Left renal cortex interstitium (tissue), 4 donors: ENCODE results near the gene GUF1. TPM values are rescaled to one million over a fixed set of nuclear protein-coding genes. Genes with fewer than 3 reads are reported as not detected.
A peak's percentile ranks its signal among the peaks of the same experiment; 100 is the strongest.
"Not testable (repeated sequence)": the region's sequence is repeated elsewhere in the genome, so short reads cannot be mapped to it uniquely, and the experiment has no call there.

Source experiments
- DNase-seq, 4 donors: peaks; one replicate each; pipeline ENCODE4 v3.0.0-alpha.2; 2013; ENCODE audit warnings: low read depth in 4 of 4, low spot score in 2 of 4, missing footprints in 1 of 4
- polyA plus RNA-seq, 4 donors: library from polyadenylated mRNA; unstranded; fragments of 120-200 nt; gene quantifications; one replicate each; pipeline ENCODE4 v1.2.1, GENCODE V29; 2013; ENCODE audit not compliant: insufficient read length in 4 of 4

The GUF1 gene
- polyA plus RNA-seq, 4 donors, result 26.4 to 33.0 (median 28.7) TPM

DNA sequence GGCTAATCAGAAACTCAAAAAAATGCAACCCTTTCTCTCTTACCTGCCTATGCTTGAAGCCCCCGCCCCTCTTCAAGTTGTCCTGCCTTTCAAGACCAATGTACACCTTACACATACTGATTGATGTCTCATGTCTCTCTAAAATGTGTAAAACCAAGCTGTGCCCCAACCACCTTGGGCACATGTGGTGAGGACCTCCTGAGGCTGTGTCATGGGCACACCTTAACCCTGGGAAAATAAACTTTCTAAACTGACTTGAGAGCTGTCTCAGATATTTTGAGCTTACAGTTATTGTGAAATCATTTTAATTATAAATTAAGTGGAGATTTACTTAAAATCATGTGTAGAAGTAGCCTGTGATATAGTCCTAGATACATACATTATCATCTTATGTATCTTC, 22.2 kb downstream of the GUF1 start:
- DNase-seq, result no peak

DNA sequence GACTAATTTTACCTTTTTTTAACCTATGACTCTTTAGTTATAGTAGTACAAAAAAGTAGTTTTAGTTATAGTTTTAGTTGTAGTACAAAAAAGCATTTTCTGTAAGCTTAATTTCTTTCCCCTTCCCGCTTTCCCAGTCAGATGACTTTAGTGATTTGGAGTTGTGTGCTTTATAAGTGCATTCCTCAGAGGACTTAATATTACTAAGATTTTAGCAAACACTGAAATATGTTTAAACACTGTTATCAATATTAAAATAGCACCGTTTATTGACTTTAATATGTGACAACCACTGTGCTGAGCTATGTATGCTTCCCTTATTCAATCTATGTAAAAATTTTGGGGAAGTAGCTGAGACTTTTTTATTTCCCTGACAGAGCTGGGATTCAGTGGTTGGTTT, 22.8 kb downstream of the GUF1 start:
- DNase-seq, result no peak

DNA sequence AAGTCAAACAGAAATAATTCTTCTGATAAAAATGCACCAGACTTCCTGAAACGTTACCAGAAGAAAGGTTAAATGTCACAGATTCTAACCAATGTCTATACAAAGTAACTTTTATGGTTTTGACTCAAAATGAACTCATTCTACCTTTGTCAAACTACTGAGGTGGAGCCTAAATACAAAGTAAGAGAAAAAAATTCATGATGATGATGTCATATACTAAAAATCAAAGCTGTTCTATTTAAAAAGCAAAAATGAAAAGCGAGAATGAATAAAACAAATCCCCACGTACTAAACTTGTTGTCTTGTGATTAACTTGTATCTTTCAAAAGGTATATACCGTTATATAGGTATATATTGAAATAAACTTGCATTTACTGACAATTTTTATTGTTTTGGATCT, 26.5 kb downstream of the GUF1 start:
- DNase-seq, result no peak

DNA sequence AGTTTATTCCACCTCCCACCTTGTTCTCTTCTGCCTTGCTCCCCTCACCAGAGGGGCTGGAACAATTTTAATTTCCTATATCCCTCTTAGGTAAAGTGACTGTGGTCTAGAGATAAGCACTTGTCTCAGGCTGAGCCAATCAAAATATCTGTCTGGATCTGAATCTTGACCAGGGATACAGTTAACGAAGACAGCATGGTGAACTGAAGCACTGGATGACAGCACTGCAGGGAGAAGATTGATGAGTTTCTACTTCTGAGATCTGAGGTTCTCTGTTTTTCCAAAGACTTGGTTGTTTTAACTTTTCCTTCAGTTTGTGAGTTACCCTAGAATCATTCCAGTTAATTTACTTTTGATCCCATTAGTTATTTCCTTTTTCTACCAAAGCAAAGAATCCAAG, 34.9 kb downstream of the GUF1 start:
- DNase-seq, result no peak

DNA sequence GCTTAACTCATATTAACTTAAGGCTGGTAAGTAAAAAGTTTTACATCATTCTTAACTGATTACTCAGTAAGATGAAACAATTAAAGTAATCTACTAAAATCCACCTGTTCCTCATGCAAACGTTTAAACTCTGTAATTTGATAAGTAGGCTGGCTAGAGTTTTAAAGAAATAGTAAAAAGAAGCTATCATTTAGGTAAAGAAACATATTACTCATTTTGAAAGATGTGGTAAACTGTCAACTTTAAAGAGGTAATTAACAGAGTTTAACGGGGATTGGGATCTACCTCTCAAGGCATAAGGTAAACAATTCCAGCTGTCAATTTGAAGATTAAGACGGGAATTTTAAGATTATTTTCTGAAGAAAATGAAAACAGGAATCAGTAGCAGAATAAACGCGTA, 38.4 kb downstream of the GUF1 start:
- no peak for DNase-seq

DNA sequence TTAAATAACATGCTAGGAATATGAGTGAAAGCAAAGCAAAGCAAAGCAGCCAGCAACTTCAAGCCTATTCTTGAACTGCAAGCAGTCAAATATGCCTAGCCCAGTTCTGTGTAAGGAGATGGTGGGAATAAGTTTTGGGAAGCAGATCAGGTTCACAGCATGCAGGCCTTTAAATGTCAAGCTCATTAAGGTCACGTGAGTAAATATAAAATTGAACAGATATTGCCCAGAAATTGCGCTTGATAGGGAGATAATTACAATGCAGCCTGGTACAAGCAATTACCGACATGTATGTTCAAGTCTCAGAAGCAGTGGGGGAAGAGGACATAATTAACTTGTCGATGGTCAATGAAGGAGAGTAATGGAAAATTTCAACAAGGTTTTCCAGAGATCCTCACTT, 42.2 kb downstream of the GUF1 start:
- DNase-seq, result no peak

DNA sequence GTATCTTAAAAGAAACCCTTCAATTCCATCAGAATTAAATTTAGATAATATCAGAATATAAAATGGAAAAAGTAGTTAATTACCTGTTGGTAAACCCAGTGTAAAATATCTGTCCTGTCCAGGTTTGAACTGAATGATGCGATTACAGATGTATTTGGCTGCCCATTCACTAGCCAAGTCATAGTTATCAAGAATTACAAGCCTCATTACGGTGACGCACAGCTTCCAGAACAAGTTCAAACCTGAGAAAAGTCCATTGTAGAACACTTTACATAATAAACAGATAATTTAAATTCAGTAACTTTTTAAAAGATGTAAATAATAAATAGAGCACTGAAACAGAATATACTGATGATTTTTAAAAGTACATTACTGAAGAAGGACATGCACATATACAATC, 43.8 kb downstream of the GUF1 start:
- no peak for DNase-seq

DNA sequence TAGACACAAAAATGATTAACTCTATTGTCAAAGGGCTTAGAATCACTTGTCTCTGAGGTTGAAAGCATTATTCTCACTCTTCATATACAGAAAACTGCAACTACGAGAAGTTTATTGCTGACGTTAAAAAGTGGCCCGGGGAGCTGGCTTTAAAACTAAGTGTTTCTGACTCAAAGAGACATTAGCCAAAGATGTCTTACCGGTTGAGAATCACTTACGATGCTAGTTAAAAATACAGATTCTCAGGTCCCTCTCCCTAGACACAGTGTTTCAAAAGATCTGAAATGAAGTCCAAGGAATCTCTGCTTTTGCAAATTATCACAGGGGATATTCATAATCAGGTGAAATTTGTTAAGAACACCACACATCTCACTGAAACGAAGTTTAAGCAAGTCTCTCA, 46.9 kb downstream of the GUF1 start:
- DNase-seq, result peak in 2 of 4 donors; percentile 4 to 6

DNA sequence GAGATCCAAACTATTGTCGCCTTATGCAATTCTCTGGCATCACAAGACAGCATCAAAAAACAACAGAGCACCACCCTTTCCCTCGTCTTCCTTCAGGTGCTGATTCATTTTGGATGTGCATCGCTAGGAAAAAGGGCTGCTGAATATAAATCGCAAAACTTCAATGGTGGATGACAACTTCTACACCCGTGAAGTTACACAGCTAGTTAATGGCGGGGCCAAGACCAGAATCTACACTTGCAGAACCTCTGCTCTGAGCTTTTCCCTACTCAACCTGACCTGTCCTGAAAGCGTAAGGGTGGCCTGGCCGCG, 47.5 kb downstream of the GUF1 start:
- DNase-seq, result peak in 1 of 4 donors; percentile 33

DNA sequence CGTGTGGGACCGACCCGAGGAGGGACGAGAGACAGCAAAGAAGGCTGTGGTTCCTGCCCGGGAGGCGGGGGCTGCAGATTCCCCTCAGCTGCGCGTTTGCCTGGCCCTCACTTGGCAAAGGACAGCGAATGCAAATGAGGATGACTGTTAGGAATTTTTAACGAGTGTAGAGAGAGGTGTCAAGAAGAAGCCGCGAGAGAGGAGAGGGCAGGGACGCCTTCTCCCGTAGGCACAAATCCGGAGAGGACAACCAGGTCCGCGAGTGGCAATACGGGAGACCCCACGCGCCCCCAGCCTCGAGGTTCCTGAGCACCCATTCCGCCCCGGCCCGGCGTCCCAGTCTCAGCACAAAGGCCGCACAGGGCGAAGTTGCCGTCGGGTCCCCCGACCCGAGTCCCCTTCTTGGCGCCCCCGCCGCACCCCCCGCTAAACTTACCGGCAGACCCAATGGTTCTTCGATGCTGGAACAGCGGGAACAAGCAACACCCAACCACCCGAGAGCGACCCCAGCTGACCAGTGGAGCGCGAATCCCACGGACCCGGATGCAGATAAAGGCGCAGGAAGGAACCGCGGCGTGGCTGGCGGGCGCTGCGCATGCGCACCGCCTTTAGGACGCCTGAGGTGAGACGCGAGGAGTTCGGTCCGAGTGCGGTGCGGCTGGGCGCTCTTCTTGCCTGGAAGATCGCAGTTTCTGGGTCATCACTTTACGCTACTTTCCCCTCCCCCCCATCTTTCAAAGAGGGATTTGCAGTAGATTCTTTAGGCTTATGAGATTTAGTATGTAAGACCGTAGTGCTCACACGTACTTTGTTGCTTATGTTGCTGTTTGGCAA, 48.0 kb downstream of the GUF1 start, which contains the start of gene GNPDA2:
Gene GNPDA2, minus strand, starts transcription at position 519 of the 834 bp plus-strand sequence. CDS start 4,349 bp downstream, outside the sequence.
- peak; percentile 71 to 83 (median 78) for DNase-seq

DNA sequence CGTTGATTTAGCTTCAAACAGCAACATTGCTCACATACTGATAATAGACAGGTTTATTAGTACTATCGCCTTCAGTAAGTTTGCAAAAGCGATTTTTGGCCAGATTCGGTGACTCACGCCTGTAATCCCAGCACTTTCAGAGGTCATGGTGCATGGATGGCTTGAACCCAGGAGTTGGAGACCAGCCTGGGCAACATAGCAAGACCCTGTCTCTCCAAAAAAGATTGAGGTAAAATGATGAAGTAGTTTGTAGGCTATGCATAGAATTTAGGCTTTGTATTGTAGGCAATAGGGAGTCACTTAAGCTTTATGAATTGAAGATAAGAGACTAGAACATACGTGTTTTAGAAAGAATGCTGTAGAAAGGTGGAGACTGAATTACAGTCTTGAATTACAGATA, 49.3 kb downstream of the GUF1 start:
- DNase-seq, result no peak

DNA sequence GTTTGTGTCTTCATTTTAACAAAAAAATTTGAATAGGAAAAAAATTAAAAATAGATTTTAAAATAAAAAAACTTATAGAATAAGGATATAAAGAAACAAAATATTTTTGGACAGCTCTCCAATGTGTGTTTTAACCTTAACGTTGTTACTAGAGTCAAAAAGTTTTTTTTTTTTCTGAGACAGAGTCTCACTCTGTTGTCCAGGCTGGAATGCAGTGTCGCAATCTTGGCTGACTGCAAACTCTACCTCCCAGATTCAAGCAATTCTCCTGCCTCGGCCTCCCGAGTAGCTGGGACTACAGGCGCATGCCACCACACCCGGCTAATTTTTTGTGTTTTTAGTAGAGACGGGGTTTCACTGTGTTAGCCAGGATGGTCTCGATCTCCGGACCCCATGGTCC, 50.5 kb downstream of the GUF1 start:
- DNase-seq, result not testable (repeated sequence)

DNA sequence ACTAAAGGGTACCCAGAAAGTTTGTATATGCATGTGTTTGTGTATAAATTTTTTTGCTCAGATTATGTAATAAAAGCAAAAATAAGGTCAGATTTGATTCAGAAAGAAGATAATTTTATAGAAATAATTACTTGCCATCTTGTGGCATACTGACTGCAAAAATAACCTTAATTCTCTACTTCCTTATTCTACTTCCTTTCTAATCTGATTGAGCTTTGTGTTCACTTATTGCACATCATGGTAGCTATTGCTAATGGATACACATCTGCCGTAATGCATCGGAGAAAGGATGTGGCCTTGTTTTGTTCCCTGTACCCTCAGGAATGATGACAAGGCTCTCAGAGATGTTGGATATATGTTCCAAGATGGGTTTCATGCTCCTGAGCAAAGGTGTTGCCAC, 58.7 kb downstream of the GUF1 start:
- DNase-seq, result no peak

DNA sequence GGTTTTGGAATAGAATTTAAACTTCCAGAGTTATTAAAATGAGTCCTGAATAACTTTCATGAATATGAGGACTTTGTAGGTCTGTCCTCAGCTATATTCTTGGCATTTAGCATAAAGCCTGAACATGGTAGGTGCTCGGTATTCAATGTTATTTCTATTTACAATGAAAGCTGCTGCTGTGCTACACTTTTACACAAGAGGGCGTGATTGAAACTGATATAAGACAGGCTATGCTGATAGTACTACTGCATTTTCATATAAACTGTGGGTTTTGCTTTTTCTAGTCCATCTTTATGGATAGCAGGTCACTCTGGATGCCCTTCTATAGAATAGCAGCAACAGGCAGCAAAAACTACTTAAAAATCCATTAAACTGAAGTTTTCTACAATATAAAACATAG, 60.4 kb downstream of the GUF1 start:
- no peak for DNase-seq

DNA sequence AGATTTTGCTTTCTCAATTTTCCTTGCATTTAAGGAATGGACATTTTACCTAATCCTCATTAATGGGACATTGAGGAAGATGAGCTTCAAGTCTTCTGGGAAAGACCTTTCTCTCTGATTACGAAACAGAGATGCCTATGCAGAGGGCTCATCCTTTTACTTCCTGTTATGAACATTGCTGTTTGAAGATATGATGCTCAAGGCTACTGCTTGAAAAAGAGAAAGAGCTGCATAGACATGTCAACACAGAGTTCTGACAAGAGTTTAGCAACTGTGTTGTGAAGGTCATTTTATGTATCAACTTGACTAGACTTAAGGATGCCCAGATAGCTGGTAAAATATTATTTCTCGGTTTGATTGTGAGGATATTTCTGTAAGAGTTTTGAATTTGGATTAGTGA, 62.0 kb downstream of the GUF1 start:
- no peak for DNase-seq

Other genes with a start within 250 kb of the GUF1 start
- 1 to 10 TPM; 3.0 to 4.9 (median 4.4) TPM for gene KCTD8, start 229.6 kb upstream of the GUF1 start, polyA plus RNA-seq
- under 1 TPM; 0.29 to 0.55 (median 0.34) TPM for gene YIPF7, start 26.8 kb upstream of the GUF1 start, polyA plus RNA-seq
- 10 to 100 TPM; 23.4 to 31.4 (median 27.6) TPM for gene GNPDA2, start 48.1 kb downstream of the GUF1 start, polyA plus RNA-seq